Mucosa of gallbladder (tissue), 1 donor: ENCODE results near the gene TENM4. TPM values are rescaled to one million over a fixed set of nuclear protein-coding genes. Genes with fewer than 3 reads are reported as not detected.

ENCODE experiments used
- DNase-seq: peaks from one replicate; pipeline ENCODE4 v3.0.0-alpha.2; 2020; ENCODE audit warnings: low spot score
- total RNA-seq: library from RNA; stranded (reverse); gene quantifications from one replicate; pipeline ENCODE4 v1.2.1, GENCODE V29; 2021
- donor health status: DM: no; HTN: no; CAD: no.

The TENM4 gene
- total RNA-seq, 1 donor from 2014 or later = 8.4 TPM

GRCh38 chr11:78940500-78941225 is 500.2 kb downstream of the TENM4 start:
- DNase-seq = no peak

- DNase-seq = no peak
Measured at GRCh38 chr11:78938971-78939370, 501.9 kb downstream of the TENM4 start.

- no peak for DNase-seq
Measured at GRCh38 chr11:78938036-78938435, 502.8 kb downstream of the TENM4 start.

- no peak for DNase-seq
Measured at GRCh38 chr11:78935398-78936068, 505.3 kb downstream of the TENM4 start.

- DNase-seq = no peak
Measured at GRCh38 chr11:78933350-78933749, 507.5 kb downstream of the TENM4 start.

GRCh38 chr11:78932757-78933156 is 508.1 kb downstream of the TENM4 start:
- no peak for DNase-seq

GRCh38 chr11:78931891-78932290 is 508.9 kb downstream of the TENM4 start:
- DNase-seq = no peak

GRCh38 chr11:78930810-78931523 is 509.9 kb downstream of the TENM4 start:
- DNase-seq = no peak

- DNase-seq = no peak
Measured at GRCh38 chr11:78929906-78930220, 511.0 kb downstream of the TENM4 start.

- no peak for DNase-seq
Measured at GRCh38 chr11:78929207-78929905, 511.5 kb downstream of the TENM4 start.

- no peak for DNase-seq
Measured at GRCh38 chr11:78927511-78927910, 513.3 kb downstream of the TENM4 start.

GRCh38 chr11:78926633-78927338 is 514.0 kb downstream of the TENM4 start:
- no peak for DNase-seq

GRCh38 chr11:78925387-78925786 is 515.4 kb downstream of the TENM4 start:
- DNase-seq = no peak

- no peak for DNase-seq
Measured at GRCh38 chr11:78922859-78923625, 517.8 kb downstream of the TENM4 start.

GRCh38 chr11:78921509-78921908 is 519.3 kb downstream of the TENM4 start:
- no peak for DNase-seq

- DNase-seq = no peak
Measured at GRCh38 chr11:78920329-78920728, 520.5 kb downstream of the TENM4 start.

- DNase-seq = no peak
Measured at GRCh38 chr11:78916759-78917158, 524.1 kb downstream of the TENM4 start.

- no peak for DNase-seq
Measured at GRCh38 chr11:78914503-78914902, 526.3 kb downstream of the TENM4 start.

GRCh38 chr11:78912778-78913177 is 528.1 kb downstream of the TENM4 start:
- no peak for DNase-seq

GRCh38 chr11:78910322-78910721 is 530.5 kb downstream of the TENM4 start:
- DNase-seq = no peak

GRCh38 chr11:78909386-78909785 is 531.4 kb downstream of the TENM4 start:
- no peak for DNase-seq
